ENCODE data around the gene ST8SIA5. TPM values are rescaled to one million over a fixed set of nuclear protein-coding genes. Genes with fewer than 3 reads are reported as not detected.

ST8SIA5 gene
- total and polyA plus RNA-seq, 9 donors, result 0.35 to 1.3 (median 0.52) TPM; not detected in 1

DNA sequence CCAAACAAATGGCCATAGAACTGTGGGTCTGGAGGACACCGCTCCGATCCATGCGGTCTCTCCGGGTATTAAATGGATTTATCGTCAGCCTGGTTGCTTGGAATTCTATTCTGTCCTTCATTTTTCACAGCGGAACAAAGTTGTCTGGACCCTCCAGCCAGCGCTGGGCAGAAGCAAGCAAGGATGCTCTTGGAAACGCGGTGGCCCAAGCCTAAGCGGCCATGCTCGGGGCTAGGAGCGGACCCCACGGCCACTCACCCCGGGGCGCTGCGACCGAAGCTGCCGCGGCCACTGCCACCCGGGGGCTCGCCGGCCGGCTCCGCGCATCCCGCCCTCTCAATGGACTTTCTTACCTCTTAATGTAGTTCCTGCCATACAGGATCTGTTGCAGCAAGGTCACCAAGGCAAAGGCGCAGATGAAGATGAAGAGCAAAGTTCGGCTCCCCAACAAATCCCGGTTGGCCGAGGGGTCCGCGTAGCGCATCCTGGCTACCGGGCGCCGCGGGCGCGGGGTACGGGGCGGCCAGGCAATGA lies 761 bp downstream of the ST8SIA5 start:
- H3K4me1 ChIP-seq (ENCODE audit: insufficient read depth), result peaks cover 2% of the 10 kb centered on the region
- H3K9me3 ChIP-seq, result no peaks in the 10 kb centered on the region
- no peaks in the 10 kb centered on the region for H3K27me3 ChIP-seq
- no peak overlapping the region for H3K4me3 ChIP-seq
- no peaks in the 10 kb centered on the region for H3K36me3 ChIP-seq
- no peak overlapping the region for H3K27ac ChIP-seq
- WGBS, 3 donors, result 1 to 2% (median 2%) methylated on average over 35 to 41 of the region's 41 CpGs
- TF ChIP-seq, protein P1, sequence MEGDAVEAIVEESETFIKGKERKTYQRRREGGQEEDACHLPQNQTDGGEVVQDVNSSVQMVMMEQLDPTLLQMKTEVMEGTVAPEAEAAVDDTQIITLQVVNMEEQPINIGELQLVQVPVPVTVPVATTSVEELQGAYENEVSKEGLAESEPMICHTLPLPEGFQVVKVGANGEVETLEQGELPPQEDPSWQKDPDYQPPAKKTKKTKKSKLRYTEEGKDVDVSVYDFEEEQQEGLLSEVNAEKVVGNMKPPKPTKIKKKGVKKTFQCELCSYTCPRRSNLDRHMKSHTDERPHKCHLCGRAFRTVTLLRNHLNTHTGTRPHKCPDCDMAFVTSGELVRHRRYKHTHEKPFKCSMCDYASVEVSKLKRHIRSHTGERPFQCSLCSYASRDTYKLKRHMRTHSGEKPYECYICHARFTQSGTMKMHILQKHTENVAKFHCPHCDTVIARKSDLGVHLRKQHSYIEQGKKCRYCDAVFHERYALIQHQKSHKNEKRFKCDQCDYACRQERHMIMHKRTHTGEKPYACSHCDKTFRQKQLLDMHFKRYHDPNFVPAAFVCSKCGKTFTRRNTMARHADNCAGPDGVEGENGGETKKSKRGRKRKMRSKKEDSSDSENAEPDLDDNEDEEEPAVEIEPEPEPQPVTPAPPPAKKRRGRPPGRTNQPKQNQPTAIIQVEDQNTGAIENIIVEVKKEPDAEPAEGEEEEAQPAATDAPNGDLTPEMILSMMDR (IDR thresholded peaks at IDR 0.05), result no peak
- DNase-seq, result no peak
- intact Hi-C loops (cut with DNase I), result no loop called here

DNA sequence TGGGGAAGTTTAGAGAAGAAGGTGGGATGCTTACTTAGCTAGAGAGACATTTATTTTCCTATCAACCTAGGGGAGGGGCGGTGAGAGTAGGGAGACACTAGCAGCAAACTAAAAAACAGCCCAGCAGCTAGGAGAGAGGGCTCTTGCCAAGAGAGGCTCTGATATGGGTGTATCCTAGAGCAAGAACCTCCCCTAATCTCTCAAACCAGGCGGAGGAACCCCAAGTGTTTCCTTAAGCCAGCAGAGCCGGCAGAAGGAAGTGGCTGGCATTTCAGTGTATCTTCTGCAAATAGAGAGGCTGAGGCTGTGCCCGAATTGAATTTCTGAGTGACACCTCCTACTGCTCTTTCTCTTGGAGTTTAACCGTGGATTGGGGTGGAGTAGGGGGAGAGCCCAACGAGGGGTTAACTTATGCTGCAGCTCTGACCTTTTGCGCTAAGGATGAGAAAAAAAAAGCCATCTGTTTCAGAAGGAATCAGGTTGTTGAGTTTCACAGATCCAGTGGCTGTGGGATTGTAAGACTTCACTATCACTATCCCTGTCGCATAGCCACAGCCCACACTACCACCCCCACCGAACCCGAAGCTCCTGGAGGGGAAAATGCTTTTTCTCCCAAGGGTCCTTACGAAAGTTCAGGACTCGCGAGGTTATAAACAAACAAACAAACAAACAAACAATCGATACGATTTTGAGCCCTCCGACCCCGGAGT lies 1.4 kb downstream of the ST8SIA5 start:
- no peak overlapping the region for H3K27ac ChIP-seq
- peaks cover 2% of the 10 kb centered on the region for H3K4me1 ChIP-seq (ENCODE audit: insufficient read depth)
- H3K9me3 ChIP-seq, result no peaks in the 10 kb centered on the region
- TF ChIP-seq, protein P1 (IDR thresholded peaks at IDR 0.05), result no peak
- no peak for TF ChIP-seq EP300 (IDR thresholded peaks at IDR 0.05)
- DNase-seq, result no peak
- 8 to 11% (median 10%) methylated on average over 17 of the region's 17 CpGs for WGBS, 3 donors
- intact Hi-C loops (cut with DNase I), result no loop called here
- no peaks in the 10 kb centered on the region for H3K36me3 ChIP-seq
- H3K4me3 ChIP-seq, result no peak overlapping the region
- H3K27me3 ChIP-seq, result no peaks in the 10 kb centered on the region

DNA sequence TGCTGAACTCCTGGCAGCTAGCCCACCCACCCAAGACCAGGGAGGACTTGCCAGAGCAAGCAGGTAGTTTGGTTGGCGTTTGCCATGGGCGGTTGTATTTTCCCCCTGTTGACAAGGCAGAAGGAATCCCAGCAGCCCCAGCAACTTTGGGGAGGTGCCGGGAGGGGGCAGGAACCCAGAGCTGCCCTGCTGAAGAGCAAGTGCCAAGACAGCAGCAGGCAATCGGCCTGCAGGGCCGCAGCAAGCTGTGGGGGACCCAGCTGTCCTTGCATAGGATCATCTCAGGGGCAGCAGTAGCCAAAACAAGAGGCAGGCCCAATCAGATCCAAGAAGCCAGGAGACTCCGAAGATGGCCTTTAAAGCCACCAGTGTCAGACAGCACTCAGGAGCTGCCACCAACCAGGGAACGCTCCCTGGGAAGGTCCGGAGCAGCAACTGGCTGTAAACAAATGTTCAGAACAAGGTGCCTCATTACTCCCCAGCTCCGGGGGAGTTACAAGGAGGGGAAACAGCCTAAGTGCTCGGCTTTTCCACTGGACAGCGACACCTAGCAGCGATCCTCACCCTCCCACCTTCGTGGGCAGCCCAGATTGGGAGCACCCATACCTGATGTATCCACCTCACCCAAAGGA lies 2.1 kb downstream of the ST8SIA5 start:
- H3K27ac ChIP-seq, result no peak overlapping the region
- H3K4me1 ChIP-seq (ENCODE audit: insufficient read depth), result peaks cover 2% of the 10 kb centered on the region
- TF ChIP-seq EP300 (IDR thresholded peaks at IDR 0.05) (no peak), POLR2A (IDR thresholded peaks at IDR 0.05) (no peak)
- TF ChIP-seq, protein P1 (IDR thresholded peaks at IDR 0.05), result no peak
- WGBS, 3 donors, result 52 to 55% (median 52%) methylated on average over 13 of the region's 13 CpGs
- no peaks in the 10 kb centered on the region for H3K27me3 ChIP-seq
- no peak for DNase-seq
- no peaks in the 10 kb centered on the region for H3K36me3 ChIP-seq
- intact Hi-C loops (cut with DNase I), result no loop called here
- no peak overlapping the region for H3K4me3 ChIP-seq
- no peaks in the 10 kb centered on the region for H3K9me3 ChIP-seq

DNA sequence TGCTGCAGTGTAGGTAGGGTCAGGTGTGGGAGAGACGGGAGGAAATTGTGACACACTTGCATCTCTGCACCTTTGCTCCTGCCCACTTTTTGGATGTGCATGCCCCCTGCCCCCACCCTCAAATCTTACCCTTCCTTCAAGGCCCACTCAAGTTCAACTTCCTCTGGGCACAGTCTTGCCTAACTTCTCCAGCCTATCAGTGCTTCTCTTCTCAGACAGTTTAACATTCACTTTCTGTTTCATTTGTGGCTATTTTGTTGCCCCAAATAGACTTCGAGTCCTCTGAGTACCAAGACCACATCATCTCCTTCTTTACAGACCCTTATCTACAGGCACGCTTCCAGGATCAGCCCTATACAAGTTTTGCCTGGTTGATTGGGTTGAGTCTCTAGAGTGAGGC lies 2.7 kb downstream of the ST8SIA5 start:
- H3K36me3 ChIP-seq, result no peaks in the 10 kb centered on the region
- peaks cover 2% of the 10 kb centered on the region for H3K4me1 ChIP-seq (ENCODE audit: insufficient read depth)
- no peak for TF ChIP-seq EP300 (IDR thresholded peaks at IDR 0.05)
- no peak for TF ChIP-seq POLR2A (IDR thresholded peaks at IDR 0.05)
- TF ChIP-seq, protein P1 (IDR thresholded peaks at IDR 0.05), result no peak
- H3K27me3 ChIP-seq, result no peaks in the 10 kb centered on the region
- intact Hi-C loops (cut with DNase I), result no loop called here
- H3K4me3 ChIP-seq, result no peak overlapping the region
- DNase-seq, result no peak
- no peaks in the 10 kb centered on the region for H3K9me3 ChIP-seq
- no peak overlapping the region for H3K27ac ChIP-seq
- WGBS, 3 donors, result 68 to 72% (median 71%) methylated on average over 3 of the region's 3 CpGs
